NCI-H345 treated with DMSO at 0.1 percent for 48 hours (cell line): ENCODE data around the gene GPR161.
A peak's percentile ranks its signal among the peaks of the same experiment; 100 is the strongest.
"Not testable (repeated sequence)": the region's sequence is repeated elsewhere in the genome, so short reads cannot be mapped to it uniquely, and the experiment has no call there.

Source experiments
- DNase-seq: peaks from one replicate; lab custom pipeline; 2025; ENCODE audit not compliant: unreplicated experiment; lab: John Stamatoyannopoulos, UW

The GPR161 gene

DNA sequence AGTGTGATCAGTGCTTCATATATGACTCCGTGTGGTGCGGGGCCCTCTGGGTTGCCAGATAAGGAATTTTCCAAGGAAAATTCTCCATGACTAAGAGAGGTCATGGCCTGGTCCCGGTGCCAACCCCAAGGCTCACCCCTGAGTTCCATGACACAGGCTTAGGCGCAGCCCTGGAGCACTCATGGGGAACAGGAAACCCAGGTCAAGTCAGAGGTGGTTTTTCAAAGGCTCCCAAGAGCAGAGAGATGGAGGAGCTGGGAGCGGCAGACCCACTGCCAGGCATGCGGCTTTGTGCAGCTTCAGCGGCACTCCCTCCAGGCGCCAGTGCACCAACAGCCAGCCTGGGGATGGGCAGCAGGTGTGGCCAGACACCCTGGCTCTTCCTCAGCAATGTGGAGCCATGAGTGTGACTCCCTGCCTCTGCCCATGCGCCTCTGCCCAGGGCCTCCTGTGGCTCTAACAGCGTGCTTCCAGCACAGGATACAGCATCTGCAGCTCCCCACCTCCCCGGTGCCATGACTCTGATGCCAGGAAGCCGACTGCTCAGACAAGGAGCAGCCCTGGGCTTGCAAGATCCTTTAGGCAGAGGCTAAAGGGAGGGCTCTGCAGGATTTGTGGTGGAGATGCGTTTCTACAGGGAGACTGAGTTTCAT lies 47.3 kb downstream of the GPR161 start:
- DNase-seq = no peak

DNA sequence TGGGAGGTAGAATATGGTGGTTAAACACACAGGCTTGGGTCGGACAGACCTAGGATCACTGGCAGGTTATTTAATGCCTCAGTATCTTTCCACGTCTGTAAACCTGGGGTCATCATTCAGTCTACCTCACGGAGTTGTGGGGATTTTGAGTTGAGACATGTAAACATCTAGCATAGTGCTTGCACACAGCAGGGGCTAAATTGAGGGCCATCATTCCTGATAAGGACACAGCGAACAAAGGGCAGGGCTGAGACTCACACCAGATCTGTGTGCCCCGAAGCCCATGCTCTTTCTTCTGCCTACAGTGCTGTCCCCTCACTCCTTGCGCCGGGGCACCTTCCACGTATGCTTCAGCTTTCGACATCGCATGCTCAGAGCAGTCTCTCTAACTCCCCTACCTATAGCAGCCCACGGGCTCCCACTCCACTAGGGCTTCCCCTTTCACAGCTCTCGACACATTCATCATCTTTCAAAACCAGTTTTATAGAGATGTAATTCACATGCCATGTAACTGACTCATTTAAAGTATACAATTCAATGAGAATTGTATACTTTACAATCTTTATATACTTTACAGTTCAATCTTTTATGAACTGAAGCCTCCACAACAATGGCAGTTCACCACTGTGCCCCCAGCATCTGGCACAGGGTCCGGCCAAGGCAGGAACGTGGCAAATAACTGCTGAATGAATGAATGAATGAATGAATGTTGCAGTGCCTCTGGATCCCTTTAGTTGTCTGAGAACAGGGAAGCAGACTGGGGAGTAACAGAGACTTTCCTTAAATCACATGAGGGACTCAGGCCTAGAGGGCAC lies 48.0 kb downstream of the GPR161 start:
- no peak for DNase-seq

DNA sequence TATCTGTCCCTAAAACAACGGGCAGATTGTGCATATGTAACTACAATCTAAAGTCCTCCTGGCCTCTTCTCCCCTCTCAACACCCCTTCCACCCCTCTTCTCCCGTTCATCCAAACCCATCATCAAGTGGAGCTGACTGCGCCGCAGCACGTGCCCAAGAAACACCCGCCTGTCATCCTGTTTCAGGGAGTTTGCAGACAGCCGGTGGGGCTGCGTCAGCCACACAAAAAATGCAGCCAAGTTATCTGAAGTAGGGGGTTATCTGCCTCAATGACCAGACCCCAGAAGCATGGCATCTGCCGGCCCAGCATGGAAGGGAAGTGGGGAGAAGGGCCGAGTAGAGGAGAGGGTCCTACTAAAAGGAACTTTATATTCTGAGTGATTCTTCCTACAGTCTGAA lies 49.0 kb downstream of the GPR161 start:
- no peak for DNase-seq

DNA sequence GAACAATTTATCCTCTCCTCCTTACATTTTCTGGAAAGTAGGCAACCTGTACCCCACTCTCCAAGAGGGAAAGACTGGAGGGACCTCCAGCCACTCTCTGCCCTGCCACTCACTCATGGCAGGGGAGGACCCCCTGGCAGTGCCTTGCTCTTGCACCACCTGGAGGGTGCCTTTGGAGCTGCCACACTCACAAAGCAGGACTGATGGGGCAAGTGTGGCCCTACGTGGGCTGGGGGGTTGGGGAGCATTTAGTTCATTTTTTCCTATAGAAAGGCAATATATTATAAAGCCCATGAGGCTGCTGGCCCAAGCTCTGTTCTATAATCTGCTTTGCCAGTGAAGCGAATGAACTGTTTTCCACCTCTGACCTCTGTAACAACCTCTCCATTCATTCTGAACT lies 50.3 kb downstream of the GPR161 start:
- DNase-seq = no peak

DNA sequence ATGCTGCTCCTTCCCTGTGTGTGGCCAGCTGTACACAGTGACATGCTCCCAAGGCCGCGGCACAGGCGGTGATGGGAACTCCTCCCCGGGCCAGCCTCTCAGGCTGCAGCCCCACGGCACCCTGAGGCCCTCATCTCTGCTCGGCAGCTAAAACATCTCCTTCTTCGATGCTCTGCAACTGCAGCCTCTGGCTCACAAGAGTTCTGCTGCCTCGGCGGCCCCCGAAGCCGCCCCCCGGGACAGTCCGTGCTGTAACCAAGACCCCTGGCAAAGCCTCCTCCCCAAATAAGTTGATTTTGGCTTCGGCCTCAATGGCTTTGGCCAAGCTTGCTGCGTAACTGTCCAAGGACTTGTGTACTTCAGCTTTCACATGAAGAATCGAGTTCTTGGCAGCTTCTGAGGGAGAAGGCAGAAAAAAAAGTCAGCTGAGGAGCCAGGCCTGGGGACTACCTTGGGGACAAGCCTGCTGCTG lies 51.3 kb downstream of the GPR161 start:
- no peak for DNase-seq

DNA sequence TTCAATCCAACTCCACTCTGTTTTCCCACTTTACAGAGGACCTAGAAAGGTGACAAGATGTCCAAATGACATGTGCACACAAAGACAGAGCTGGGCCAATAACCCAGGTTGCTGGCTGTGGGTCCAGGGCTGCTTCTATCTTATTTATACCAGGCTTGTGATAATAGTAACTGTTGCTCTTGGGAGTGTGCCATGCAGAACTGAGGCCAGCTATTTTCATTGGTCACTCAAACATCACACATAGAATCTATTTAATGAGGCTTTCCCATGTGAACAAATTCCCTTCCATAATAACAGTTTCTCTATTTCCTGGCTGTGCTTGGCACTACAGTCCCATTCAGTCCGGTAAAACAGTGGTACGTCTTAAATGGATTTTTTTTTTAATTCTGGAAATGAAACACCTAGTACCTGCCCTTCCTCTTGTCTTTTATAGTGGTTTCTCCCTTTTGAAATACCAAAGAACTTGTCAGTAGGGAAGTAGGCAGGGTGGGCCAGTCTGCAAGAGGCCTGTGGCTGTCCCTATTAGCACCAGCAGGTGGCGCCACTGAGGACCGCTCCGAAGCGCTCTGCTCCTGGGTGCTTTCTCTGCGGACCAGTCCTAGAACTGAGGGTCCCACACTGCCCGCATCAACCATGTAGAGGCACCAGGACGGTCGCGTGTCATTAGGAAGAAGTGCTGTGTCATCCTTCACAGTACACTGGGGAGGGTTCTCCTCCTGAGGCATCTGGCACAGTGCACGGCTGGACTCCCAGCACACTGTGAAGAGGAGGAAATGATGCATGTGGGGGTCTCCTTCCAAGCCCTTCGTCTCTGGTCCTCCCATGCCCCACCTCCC lies 52.1 kb downstream of the GPR161 start:
- DNase-seq = no peak

DNA sequence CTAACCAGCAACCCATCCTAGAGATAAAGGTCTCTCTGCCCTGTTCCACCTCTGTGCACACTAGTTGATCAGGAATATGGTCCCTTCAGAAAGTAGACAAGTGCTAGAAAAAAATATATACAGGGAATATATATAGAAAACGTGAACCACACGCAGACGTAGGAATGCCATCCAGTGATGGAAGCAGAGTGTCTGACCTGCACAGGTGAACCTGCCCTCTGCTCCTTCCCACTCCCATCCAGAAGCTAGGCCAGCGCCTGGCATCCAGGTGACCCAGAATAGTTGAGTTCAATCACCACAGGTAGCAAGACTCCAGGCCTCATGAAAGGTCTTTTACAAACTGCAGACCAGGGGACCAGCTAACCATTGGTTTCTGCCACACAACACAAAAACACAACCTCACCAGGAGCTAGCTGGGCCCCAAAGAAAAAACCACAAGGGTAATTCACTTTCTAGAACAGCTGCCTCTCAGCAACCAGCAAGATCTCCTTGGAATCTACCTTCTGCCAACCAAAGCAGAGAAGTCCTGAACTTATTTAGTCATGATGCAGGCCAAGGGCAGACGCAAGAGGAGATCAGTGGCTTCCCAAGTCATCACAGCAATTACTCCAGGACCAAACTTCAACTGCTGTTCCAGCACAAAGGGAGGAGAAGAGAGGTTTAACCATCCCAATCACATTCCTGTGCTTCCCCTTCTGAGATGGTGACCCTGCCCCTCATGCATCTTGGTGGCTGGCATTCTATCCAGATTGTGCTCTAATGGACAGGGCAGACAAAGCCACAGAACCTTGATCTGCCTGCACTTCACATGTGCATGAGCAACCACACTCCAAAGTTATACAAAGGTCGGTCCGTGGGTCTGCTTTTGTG lies 53.0 kb downstream of the GPR161 start:
- no peak for DNase-seq

DNA sequence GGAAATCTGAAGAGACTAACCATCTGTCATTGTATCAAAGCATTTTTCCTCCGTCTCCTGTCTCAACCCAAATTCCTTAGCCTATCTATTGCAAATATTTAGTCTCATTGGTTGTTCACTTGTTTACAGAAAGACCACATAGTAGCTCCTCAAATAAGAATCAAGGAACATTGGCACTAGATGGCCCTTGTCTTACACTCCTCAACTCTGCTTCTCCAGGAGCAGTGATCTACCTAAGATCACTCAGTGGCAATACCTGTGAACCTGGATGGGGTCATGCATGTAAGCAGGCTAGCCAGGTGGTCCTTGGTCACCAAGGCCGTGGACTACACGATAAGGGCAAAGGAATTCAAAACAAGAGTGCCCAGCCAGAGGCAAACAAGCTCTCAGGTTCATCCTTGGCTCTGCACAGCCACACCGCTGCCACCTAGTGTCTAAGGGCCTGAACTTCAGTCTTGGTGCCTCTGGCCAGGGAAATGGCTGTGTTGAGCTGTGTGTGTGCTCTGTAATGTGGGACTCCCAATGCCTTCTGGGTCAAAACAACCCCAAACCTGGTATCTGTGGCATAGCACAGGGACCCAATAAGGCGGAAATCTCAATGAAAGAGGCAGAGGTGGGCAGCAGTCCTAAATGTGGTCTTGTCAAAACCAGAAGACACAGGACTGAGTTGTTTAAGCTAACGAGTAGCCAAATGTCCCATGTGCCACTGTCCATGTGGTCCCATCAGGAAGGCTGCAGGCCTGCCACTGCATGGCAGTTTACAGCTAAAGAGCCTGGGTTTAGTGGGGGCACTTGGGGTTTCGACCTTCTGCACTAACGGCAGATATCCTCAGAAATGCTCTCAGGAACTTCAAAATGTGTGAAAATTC lies 54.5 kb downstream of the GPR161 start:
- peak; percentile 26 for DNase-seq

DNA sequence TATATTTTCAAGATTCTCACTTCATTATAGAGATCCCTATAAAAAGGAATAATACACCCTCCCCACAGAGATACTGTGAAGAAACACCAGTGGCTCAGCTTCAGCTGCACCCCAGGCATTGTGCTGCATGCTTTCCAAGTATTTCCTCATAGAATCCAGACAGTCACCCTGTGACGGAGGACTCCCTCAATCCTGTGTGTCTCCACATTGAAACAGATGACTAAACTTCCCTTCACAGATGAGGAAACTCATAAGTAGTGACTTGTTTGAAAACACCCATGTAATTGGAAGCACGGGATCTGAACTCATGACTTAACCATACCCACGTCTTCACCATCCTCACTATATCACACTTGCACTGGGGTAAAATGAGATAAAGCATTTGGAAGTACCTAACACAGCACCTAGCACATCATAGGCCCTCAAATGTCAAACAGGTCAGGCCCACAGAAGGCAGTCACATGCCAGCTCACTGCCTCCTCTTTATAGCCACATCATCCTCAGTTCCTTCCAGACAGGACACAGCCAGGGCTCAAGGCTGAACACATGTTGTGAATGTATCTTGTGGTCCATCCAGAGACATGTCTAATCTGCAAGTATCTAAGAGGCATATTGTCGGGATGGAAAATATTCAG lies 55.2 kb downstream of the GPR161 start:
- DNase-seq = no peak

DNA sequence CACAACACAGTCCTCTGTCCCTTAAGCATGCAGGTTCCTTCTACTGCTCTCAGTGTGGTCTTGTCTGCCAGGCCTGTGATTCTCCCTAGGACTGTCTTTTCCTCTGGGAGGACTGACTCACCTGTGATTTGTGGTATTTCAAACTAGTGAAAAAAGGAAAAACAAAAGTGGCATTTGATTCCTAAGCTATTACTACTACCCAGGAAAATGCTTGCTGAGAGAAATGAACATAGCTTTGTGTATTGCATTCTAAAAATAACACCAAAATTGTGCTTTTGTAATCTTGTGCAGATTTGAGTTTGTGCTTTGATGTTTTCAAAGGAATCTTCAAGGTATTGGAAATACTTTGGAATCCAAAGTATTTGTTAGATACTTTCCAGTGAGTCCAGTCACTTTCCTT lies 57.0 kb downstream of the GPR161 start:
- DNase-seq = no peak

DNA sequence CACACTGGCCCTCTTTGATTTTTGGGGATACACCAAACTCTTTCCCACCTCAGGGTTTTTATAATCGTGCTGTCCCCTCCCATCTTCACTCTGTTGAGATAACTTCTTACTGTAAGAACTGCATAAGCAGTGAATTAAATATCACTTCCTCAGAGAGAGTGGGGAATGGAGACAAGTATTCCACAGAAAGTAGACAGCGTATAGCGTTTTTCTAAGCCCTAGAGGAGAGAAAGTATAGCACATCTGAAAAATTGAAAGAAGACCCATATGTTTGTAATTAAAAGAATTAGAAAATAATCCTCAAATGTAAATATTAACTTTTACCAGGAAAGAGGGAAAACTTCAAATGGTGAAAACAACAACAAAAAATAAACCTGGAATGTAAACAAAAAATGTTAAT lies 67.3 kb downstream of the GPR161 start:
- DNase-seq = no peak

DNA sequence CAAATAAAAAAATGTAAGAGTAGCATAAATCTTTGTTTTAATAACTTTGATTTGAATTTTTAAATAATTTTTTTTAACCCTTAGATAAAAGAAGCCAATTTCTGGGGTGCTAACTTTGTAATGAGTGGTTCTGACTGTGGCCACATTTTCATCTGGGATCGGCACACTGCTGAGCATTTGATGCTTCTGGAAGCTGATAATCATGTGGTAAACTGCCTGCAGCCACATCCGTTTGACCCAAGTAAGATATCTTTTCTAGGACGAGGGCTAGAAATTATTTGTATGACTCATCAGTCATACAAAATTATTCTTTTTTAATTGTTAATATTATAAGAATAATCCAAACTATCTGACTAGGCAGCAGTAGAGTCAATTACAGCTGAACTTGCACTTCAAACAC lies 71.2 kb downstream of the GPR161 start:
- DNase-seq = no peak

DNA sequence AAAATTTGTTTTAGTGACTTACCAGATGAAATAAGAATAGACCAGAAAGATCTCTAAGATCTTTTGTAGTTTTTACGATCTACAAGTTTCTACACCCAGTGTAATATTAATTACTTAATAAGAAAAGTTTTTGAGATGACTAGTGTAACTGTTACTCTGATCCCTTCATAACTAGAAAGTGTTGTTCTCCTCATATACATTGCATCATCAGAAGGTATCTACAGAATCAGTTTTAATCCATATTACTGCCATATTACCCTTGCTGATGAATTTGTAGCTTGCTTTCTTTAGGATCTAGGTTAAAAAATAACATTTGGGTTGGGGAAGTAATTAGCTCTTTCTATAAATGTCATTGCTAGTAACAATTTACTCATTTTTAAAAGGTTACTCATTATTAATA lies 72.5 kb downstream of the GPR161 start:
- no peak for DNase-seq

DNA sequence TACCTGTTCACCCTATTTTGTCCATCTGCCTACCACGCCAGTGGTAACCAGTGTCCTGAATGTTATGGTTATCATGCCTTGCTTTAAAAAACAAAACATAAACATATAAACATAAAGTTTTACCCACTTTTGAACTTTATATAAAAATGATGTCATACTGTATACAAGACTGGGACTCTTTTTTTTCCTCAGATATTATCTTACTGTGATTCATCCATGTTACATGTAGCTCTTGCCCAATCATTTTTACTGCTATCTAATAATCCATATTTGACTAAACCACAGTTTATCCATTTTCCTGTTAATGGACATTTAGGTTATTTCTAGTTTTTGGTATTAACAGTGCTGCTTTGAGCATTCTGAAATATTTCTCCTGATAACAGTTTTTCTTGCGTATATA lies 78.8 kb downstream of the GPR161 start:
- DNase-seq = no peak

DNA sequence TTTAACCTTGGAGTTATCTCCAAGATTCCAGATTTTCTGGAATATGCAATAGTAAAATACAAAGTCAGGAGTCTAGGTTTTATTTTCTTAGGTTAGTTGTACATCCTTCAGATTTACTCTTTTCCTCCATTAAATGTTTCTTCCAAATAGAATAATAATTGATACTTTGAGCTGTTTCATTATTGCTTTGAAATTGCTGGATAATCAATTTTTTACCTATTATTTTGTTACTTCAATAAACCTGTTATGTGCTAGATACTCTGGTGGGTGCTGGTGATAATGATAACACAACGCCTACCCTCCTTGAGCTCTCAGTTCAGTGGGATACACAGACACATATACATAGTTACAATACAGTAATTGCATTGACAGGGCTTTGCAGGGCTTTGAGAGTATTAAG lies 79.4 kb downstream of the GPR161 start:
- no peak for DNase-seq

DNA sequence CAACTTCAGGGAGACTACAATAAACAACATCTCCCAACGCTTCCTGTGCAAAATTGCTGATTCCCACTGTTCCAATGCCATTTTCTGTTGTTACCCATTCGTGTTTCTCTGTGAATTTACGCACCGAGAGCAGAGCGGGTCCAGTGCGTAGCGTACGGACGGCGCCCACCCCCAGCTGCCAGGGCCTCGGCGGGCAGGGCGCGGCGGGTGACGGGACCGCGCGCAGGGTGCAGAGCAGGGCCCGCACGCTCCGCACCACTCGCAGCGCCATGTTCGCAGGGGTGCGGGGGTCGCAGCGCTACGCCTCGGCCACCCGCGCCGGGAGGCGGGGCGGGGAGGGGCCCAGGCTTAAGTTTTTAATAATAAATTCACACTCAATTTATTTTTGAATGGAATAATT lies 80.6 kb downstream of the GPR161 start:
- not testable (repeated sequence) for DNase-seq

DNA sequence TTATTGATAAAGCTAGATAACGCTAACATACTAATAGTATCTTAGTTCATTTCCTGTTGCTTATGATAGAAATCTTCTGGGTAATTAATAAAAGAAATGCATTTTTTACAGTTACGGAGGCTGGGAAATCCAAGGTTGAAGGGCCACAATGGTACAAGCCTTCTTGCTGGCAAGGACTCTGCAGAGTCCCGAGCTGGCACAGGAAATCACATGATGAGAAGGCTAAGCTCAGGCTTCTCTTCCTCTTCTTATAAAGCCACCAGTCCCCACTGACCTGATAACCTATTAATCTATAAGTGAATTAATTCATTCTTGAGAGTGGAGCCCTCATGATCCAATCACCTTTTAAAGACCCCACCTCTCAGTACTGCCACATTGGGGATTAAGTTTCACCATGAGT lies 82.6 kb downstream of the GPR161 start:
- no peak for DNase-seq

DNA sequence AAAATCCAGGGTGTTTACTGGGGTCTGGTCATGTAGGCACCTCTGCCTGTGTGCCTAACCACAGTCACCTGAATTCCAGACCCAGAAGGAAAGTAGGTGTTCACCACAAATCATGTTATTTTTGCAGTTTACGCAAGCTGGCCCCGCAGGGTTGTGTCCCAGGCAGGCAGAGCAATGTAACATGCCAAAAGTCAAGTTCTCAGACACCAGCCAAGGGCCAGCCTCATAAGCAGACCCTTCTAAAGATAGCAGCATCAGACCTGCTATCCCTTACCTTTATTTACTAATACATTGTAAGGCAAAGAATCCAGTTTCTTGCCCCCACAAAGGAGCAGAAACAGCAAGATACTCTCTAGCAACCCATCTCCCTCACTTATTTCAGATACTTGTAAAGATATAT lies 83.0 kb downstream of the GPR161 start:
- no peak for DNase-seq

DNA sequence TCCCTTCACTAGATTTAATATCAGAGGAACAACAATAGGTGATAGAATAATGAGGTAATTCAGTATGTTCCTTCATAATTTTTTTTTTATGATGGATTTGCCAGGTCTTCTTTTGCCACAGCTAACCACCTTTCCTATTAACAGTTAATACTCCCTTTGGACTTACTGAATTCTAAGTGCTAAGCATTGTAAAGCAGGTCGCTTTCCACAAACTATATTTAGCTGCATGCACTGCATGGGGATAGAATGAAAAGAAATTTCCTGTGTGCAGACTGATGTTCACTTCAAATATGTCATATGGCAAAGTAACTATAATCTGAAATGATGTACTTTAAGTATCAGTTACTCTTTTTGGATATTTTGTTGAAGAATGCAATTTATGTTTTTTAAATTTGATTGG lies 85.8 kb downstream of the GPR161 start:
- no peak for DNase-seq
